Neural cell (in vitro differentiated cells): ENCODE measurements around the gene NOTCH2. TPM values are rescaled to one million over a fixed set of nuclear protein-coding genes. Genes with fewer than 3 reads are reported as not detected.

ENCODE experiments used
- H2AFZ ChIP-seq: fragments of 200-600, 300-800 bp; sonication (generic), shearing (Covaris generic); 2 replicates; pipeline ENCODE4 v1.6.0; 2014; ENCODE audit warnings: low read depth, mild to moderate bottlenecking, antibody characterized with exemption, low read length, moderate library complexity
- H3F3A ChIP-seq: fragments of 200-600 bp; shearing (Covaris generic); 2 replicates; pipeline ENCODE4 v1.6.1; 2016; ENCODE audit warnings: mild to moderate bottlenecking, moderate library complexity, mixed read lengths, antibody characterized with exemption, low read length; ENCODE audit not compliant: insufficient read depth, poor library complexity, severe bottlenecking
- H3K27ac ChIP-seq: fragments of 200-600, 300-800 bp; sonication (generic), shearing (Covaris generic); 2 replicates; pipeline ENCODE4 v1.5.1; 2014; ENCODE audit warnings: mild to moderate bottlenecking, low read length, moderate library complexity
- H3K27me3 ChIP-seq: fragments of 300-800, 200-600 bp; sonication (generic), shearing (Covaris generic); 2 replicates; pipeline ENCODE4 v1.6.0; 2014; ENCODE audit warnings: mild to moderate bottlenecking, low read depth, low read length, moderate library complexity; ENCODE audit not compliant: insufficient read depth
- H3K36me3 ChIP-seq: fragments of 300-800, 200-600 bp; sonication (generic), shearing (Covaris generic); 2 replicates; pipeline ENCODE4 v1.5.1; 2014; ENCODE audit warnings: mild to moderate bottlenecking, antibody characterized with exemption, low read length, moderate library complexity; ENCODE audit not compliant: insufficient read depth
- H3K4me2 ChIP-seq: fragments of 300-800, 200-600 bp; sonication (generic), shearing (Covaris generic); 2 replicates; pipeline ENCODE4 v1.6.0; 2014; ENCODE audit warnings: mild to moderate bottlenecking, low read length
- H3K4me3 ChIP-seq: fragments of 300-800, 200-600 bp; sonication (generic), shearing (Covaris generic); 2 replicates; pipeline ENCODE4 v1.5.1; 2014; ENCODE audit warnings: mild to moderate bottlenecking, low read length, moderate library complexity
- H3K79me2 ChIP-seq: fragments of 200-600 bp; shearing (Covaris generic); replicated peaks from 2 replicates; pipeline ENCODE4 v1.6.0; 2014; ENCODE audit warnings: mild to moderate bottlenecking, low read length, moderate library complexity; ENCODE audit not compliant: insufficient read depth
- H3K9ac ChIP-seq: fragments of 300-800, 200-600 bp; sonication (generic), shearing (Covaris generic); 2 replicates; pipeline ENCODE4 v1.6.1; 2016; ENCODE audit warnings: mild to moderate bottlenecking, low read length, mixed read lengths
- H3K9me2 ChIP-seq: fragments of 200-600 bp; shearing (Covaris generic); 2 replicates; pipeline ENCODE4 v1.6.1; 2016; ENCODE audit warnings: mild to moderate bottlenecking, low read length, mixed read lengths; ENCODE audit not compliant: insufficient read depth
- H3K9me3 ChIP-seq: fragments of 200-600, 300-800 bp; sonication (generic), shearing (Covaris generic); 2 replicates; pipeline ENCODE4 v1.6.1; 2016; ENCODE audit warnings: mild to moderate bottlenecking, mixed run types, low read length, moderate library complexity, mixed read lengths
- H4K20me1 ChIP-seq: fragments of 200-600 bp; shearing (Covaris generic); 2 replicates; pipeline ENCODE4 v1.6.1; 2016; ENCODE audit warnings: mild to moderate bottlenecking, mixed run types; ENCODE audit not compliant: insufficient read depth
- CTCF ChIP-seq: fragments of 450-650 bp; IDR thresholded peaks from 2 replicates; pipeline ENCODE4 v1.5.1; 2014; ENCODE audit warnings: antibody characterized with exemption, mild to moderate bottlenecking, moderate library complexity; ENCODE audit not compliant: poor library complexity, severe bottlenecking
- EP300 ChIP-seq: fragments of 450-650 bp; conservative IDR thresholded peaks from 2 replicates; pipeline ENCODE4 v1.6.1; 2014; ENCODE audit warnings: antibody characterized with exemption, mild to moderate bottlenecking, moderate library complexity; ENCODE audit not compliant: poor library complexity, severe bottlenecking
- EZH2 ChIP-seq: fragments of 200-600, 300-800 bp; shearing (Covaris generic), sonication (generic); IDR thresholded peaks from 2 replicates; pipeline ENCODE4 v1.6.1; 2014; ENCODE audit warnings: antibody characterized with exemption, low read length, borderline replicate concordance, mild to moderate bottlenecking; ENCODE audit not compliant: insufficient read depth, poor library complexity, severe bottlenecking
- MXI1 ChIP-seq: fragments of 450-650 bp; conservative IDR thresholded peaks from 2 replicates; pipeline ENCODE4 v1.6.1; 2014; ENCODE audit warnings: antibody characterized with exemption, mild to moderate bottlenecking; ENCODE audit not compliant: poor library complexity, severe bottlenecking
- POLR2AphosphoS5 ChIP-seq: IDR thresholded peaks from 2 replicates; pipeline ENCODE4 v1.6.1; 2012
- RAD21 ChIP-seq: fragments of 450-650 bp; conservative IDR thresholded peaks from 2 replicates; pipeline ENCODE4 v1.6.1; 2014; ENCODE audit warnings: antibody characterized with exemption, mild to moderate bottlenecking, moderate library complexity
- REST ChIP-seq: IDR thresholded peaks from 2 replicates; pipeline ENCODE4 v1.6.1; 2012; ENCODE audit warnings: borderline replicate concordance
- SMC3 ChIP-seq: fragments of 450-650 bp; conservative IDR thresholded peaks from 2 replicates; pipeline ENCODE4 v1.6.1; 2014; ENCODE audit warnings: antibody characterized with exemption, mild to moderate bottlenecking, moderate library complexity; ENCODE audit not compliant: poor library complexity
- TAF1 ChIP-seq: IDR thresholded peaks from 2 replicates; pipeline ENCODE4 v1.6.1; 2012; ENCODE audit warnings: low read depth
- polyA plus RNA-seq: library from polyadenylated mRNA; depleted of rRNA; stranded (reverse); fragments of >200 nt; gene quantifications from 2 replicates; pipeline ENCODE4 v1.2.3, GENCODE V29; 2014

Gene NOTCH2
- polyA plus RNA-seq, 1 donor from 2014 or later = 0.73 TPM

- H3K9me3 ChIP-seq = no peaks in the 10 kb centered on the region
- no peaks in the 10 kb centered on the region for H3F3A ChIP-seq
- no peak overlapping the region for H2AFZ ChIP-seq
- no peak overlapping the region for H3K27ac ChIP-seq
- H3K4me2 ChIP-seq = no peak overlapping the region
- H3K36me3 ChIP-seq = no peaks in the 10 kb centered on the region
- no peak for TF ChIP-seq SMC3
- no peak for TF ChIP-seq EZH2
- TF ChIP-seq CTCF = no peak
- TF ChIP-seq POLR2AphosphoS5 = no peak
- TF ChIP-seq RAD21 = no peak
- no peak for TF ChIP-seq TAF1
- TF ChIP-seq REST = no peak
- no peak for TF ChIP-seq MXI1
- TF ChIP-seq EP300 = no peak
- H4K20me1 ChIP-seq = no peaks in the 10 kb centered on the region
- no peaks in the 10 kb centered on the region for H3K27me3 ChIP-seq
- no peaks in the 10 kb centered on the region for H3K9me2 ChIP-seq
- no peak overlapping the region for H3K4me3 ChIP-seq
- H3K9ac ChIP-seq = no peak overlapping the region
- H3K79me2 ChIP-seq = no peaks in the 10 kb centered on the region
These were observed 95.4 kb downstream of the NOTCH2 start for GRCh38 chr1:119974013-119974412.

- no peak overlapping the region for H2AFZ ChIP-seq
- no peaks in the 10 kb centered on the region for H3K27me3 ChIP-seq
- no peak overlapping the region for H3K4me3 ChIP-seq
- TF ChIP-seq REST = no peak
- TF ChIP-seq POLR2AphosphoS5 = no peak
- TF ChIP-seq EZH2 = no peak
- TF ChIP-seq SMC3 = no peak
- TF ChIP-seq CTCF = no peak
- no peak for TF ChIP-seq EP300
- no peak for TF ChIP-seq TAF1
- TF ChIP-seq MXI1 = no peak
- no peak for TF ChIP-seq RAD21
- no peaks in the 10 kb centered on the region for H3F3A ChIP-seq
- H4K20me1 ChIP-seq = no peaks in the 10 kb centered on the region
- H3K36me3 ChIP-seq = no peaks in the 10 kb centered on the region
- no peak overlapping the region for H3K27ac ChIP-seq
- no peak overlapping the region for H3K4me2 ChIP-seq
- H3K9me2 ChIP-seq = no peaks in the 10 kb centered on the region
- no peak overlapping the region for H3K9ac ChIP-seq
- no peaks in the 10 kb centered on the region for H3K9me3 ChIP-seq
- no peaks in the 10 kb centered on the region for H3K79me2 ChIP-seq
These were observed 97.5 kb downstream of the NOTCH2 start for GRCh38 chr1:119971710-119972570.
